ENCODE results near the gene NACA. TPM values are rescaled to one million over a fixed set of nuclear protein-coding genes. Genes with fewer than 3 reads are reported as not detected.

NACA gene
- total RNA-seq, 3 donors from 2014 or later = 507 to 753 (median 639) TPM

- intact Hi-C loops (cut with DNase I, micrococcal nuclease) = no loop called here
- no peak overlapping the region for H3K4me3 ChIP-seq
- ATAC-seq (no peak), DNase-seq (no peak)
- no peaks in the 10 kb centered on the region for H3K9me3 ChIP-seq
- peaks cover 3% of the 10 kb centered on the region for H3K36me3 ChIP-seq (ENCODE audit: low read depth)
- TF ChIP-seq CTCF (IDR thresholded peaks at IDR 0.05) = no peak
- peaks cover 64% of the 10 kb centered on the region for H3K4me1 ChIP-seq (ENCODE audit: low read depth)
Observed at GRCh38 chr12:56682323-56682722, 42.8 kb downstream of the NACA start.

GRCh38 chr12:56679883-56680575 is 45.1 kb downstream of the NACA start:
- no peak for TF ChIP-seq CTCF (IDR thresholded peaks at IDR 0.05)
- ATAC-seq (no peak), DNase-seq (peak in 1 of 3 donors; percentile 22)
- Histone ChIP-seq H3K9me3 (no peaks in the 10 kb centered on the region), H3K4me3 (no peak overlapping the region), H3K4me1 (ENCODE audit: low read depth) (peaks cover 72% of the 10 kb centered on the region), H3K36me3 (ENCODE audit: low read depth) (peaks cover 3% of the 10 kb centered on the region)
- intact Hi-C loops (cut with DNase I, micrococcal nuclease) = no loop called here

GRCh38 chr12:56678852-56679251 is 46.2 kb downstream of the NACA start:
- no peak overlapping the region for H3K4me3 ChIP-seq
- peaks cover 66% of the 10 kb centered on the region for H3K4me1 ChIP-seq (ENCODE audit: low read depth)
- peak in 1 of 3 donors; percentile 10 for DNase-seq
- no peaks in the 10 kb centered on the region for H3K36me3 ChIP-seq (ENCODE audit: low read depth)
- no peak for TF ChIP-seq CTCF (IDR thresholded peaks at IDR 0.05)
- intact Hi-C loops (cut with DNase I, micrococcal nuclease) = no loop called here
- no peak for ATAC-seq
- H3K9me3 ChIP-seq = no peaks in the 10 kb centered on the region

- peaks cover 67% of the 10 kb centered on the region for H3K4me1 ChIP-seq (ENCODE audit: low read depth)
- DNase-seq = no peak
- peak; percentile 5 for ATAC-seq
- H3K36me3 ChIP-seq (ENCODE audit: low read depth) = no peaks in the 10 kb centered on the region
- intact Hi-C loops (cut with DNase I, micrococcal nuclease) = no loop called here
- no peak overlapping the region for H3K4me3 ChIP-seq
- TF ChIP-seq CTCF (IDR thresholded peaks at IDR 0.05) = no peak
- H3K9me3 ChIP-seq = no peaks in the 10 kb centered on the region
Observed at GRCh38 chr12:56677680-56678079, 47.4 kb downstream of the NACA start.

GRCh38 chr12:56676851-56677580 is 48.1 kb downstream of the NACA start:
- no peak for TF ChIP-seq CTCF (IDR thresholded peaks at IDR 0.05)
- H3K9me3 ChIP-seq = no peaks in the 10 kb centered on the region
- H3K4me3 ChIP-seq = no peak overlapping the region
- peak in 2 of 3 donors; percentile 27 to 58 for DNase-seq
- intact Hi-C loops (cut with DNase I, micrococcal nuclease) = no loop called here
- peaks cover 67% of the 10 kb centered on the region for H3K4me1 ChIP-seq (ENCODE audit: low read depth)
- ATAC-seq = peak; percentile 92
- H3K36me3 ChIP-seq (ENCODE audit: low read depth) = no peaks in the 10 kb centered on the region
